ENCODE results near the gene TAF1. TPM values are rescaled to one million over a fixed set of nuclear protein-coding genes. Genes with fewer than 3 reads are reported as not detected.
"Not testable (repeated sequence)": the region's sequence is repeated elsewhere in the genome, so short reads cannot be mapped to it uniquely, and the experiment has no call there.

TAF1 gene
- total RNA-seq, 2 experiments from 2014 or later = 30.2 to 48.2 TPM

DNA sequence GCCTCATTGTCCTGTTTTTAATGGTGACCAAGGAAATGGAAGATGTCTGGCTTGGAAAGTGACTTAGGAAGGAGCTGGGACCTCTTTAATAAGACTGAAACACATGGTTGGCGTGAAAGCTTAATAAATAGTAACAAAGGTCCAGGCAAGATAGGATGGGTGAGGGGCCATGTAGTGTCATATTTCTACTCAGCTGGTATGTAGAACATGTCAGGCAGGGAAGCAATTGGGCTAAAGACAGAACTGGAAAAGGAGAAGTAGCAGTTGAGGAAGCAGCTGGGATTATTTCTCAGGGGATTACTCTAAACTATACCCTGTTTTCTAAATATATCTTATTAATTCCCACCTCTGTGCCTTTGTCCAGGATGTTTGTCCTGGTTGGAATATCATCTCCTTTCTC is 46.0 kb upstream of the TAF1 start:
- Histone ChIP-seq H3K4me1 (ENCODE audit: insufficient read depth, low read length, poor library complexity, severe bottlenecking) (no peaks in the 10 kb centered on the region), H3K9me2 (ENCODE audit: insufficient read depth, low read length) (no peaks in the 10 kb centered on the region), H2AFZ (ENCODE audit: low read length) (no peak overlapping the region), H3K9me3 (ENCODE audit: low read length) (no peaks in the 10 kb centered on the region), H3K4me3 (ENCODE audit: low read depth, low read length, poor library complexity, severe bottlenecking) (no peak overlapping the region), H3K4me2 (ENCODE audit: low read length) (no peak overlapping the region), H4K20me1 (ENCODE audit: insufficient read depth, low read length) (no peaks in the 10 kb centered on the region), H3K27ac (ENCODE audit: low read depth, low read length, poor library complexity, severe bottlenecking) (no peak overlapping the region), H3K79me2 (ENCODE audit: insufficient read depth, low read depth, low read length) (no peaks in the 10 kb centered on the region), H3K36me3 (ENCODE audit: insufficient read depth, low read length) (no peaks in the 10 kb centered on the region)
- BruUV-seq (replicated peaks) = no TSS peak
- ChIA-PET CTCF (ENCODE audit: unreplicated experiment) (no interaction called here), POLR2A (interaction anchor here (0.6 to 0.7 kb wide), 4 partner anchors 12 to 323 kb away, joined by 3 read pairs; no protein-coding TSS in a partner anchor)
- DNase-seq (ENCODE audit: low spot score) = no peak
- no peak for TF ChIP-seq EZH2phosphoT487 (IDR thresholded peaks at IDR 0.05; ENCODE audit: borderline replicate concordance, low read depth, low read length)
- TF ChIP-seq, protein P1, sequence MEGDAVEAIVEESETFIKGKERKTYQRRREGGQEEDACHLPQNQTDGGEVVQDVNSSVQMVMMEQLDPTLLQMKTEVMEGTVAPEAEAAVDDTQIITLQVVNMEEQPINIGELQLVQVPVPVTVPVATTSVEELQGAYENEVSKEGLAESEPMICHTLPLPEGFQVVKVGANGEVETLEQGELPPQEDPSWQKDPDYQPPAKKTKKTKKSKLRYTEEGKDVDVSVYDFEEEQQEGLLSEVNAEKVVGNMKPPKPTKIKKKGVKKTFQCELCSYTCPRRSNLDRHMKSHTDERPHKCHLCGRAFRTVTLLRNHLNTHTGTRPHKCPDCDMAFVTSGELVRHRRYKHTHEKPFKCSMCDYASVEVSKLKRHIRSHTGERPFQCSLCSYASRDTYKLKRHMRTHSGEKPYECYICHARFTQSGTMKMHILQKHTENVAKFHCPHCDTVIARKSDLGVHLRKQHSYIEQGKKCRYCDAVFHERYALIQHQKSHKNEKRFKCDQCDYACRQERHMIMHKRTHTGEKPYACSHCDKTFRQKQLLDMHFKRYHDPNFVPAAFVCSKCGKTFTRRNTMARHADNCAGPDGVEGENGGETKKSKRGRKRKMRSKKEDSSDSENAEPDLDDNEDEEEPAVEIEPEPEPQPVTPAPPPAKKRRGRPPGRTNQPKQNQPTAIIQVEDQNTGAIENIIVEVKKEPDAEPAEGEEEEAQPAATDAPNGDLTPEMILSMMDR (conservative IDR thresholded peaks at IDR 0.05; ENCODE audit: low read length) = no peak
- intact Hi-C loops (cut with micrococcal nuclease; ENCODE audit: unreplicated experiment) = no loop called here

DNA sequence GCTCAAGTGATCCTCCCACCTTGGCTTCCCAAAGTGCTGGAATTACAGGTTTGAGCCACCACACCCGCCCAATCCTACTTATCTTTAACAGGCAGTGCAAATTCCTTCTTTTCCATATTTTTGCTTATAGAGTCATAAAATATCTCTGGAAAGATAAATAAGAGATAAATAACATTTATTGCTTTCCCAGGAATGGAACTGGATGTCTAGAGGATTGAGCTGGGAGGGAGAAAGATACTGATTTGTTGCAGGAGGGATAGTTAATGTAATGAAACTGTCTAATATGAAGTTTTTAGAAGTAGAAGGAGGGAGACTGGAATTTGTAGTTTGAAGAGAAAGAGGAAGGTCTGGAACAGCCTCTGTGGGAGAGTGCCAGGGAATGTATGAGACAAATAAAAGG is 44.4 kb upstream of the TAF1 start:
- POLR2A ChIA-PET = no interaction called here
- no peaks in the 10 kb centered on the region; the same call in 1 of the 2 replicates for H3K36me3 ChIP-seq (ENCODE audit: insufficient read depth, low read length)
- DNase-seq (ENCODE audit: low spot score) = no peak
- CTCF ChIA-PET (ENCODE audit: unreplicated experiment) = no interaction called here
- H3K4me1 ChIP-seq (ENCODE audit: insufficient read depth, low read length, poor library complexity, severe bottlenecking) = no peaks in the 10 kb centered on the region
- no peaks in the 10 kb centered on the region for H3K9me2 ChIP-seq (ENCODE audit: insufficient read depth, low read length)
- no TSS peak for BruUV-seq (replicated peaks)
- H3K9me3 ChIP-seq (ENCODE audit: low read length) = no peaks in the 10 kb centered on the region
- H3K27ac ChIP-seq (ENCODE audit: low read depth, low read length, poor library complexity, severe bottlenecking) = no peak overlapping the region
- no peak overlapping the region for H3K4me2 ChIP-seq (ENCODE audit: low read length)
- TF ChIP-seq EZH2phosphoT487 (IDR thresholded peaks at IDR 0.05; ENCODE audit: borderline replicate concordance, low read depth, low read length) = no peak
- TF ChIP-seq, protein P1 (conservative IDR thresholded peaks at IDR 0.05; ENCODE audit: low read length) = no peak
- no peaks in the 10 kb centered on the region for H3K79me2 ChIP-seq (ENCODE audit: insufficient read depth, low read depth, low read length)
- H4K20me1 ChIP-seq (ENCODE audit: insufficient read depth, low read length) = no peaks in the 10 kb centered on the region
- no peak overlapping the region for H3K4me3 ChIP-seq (ENCODE audit: low read depth, low read length, poor library complexity, severe bottlenecking)
- no peak overlapping the region for H2AFZ ChIP-seq (ENCODE audit: low read length)
- intact Hi-C loops (cut with micrococcal nuclease; ENCODE audit: unreplicated experiment) = no loop called here

DNA sequence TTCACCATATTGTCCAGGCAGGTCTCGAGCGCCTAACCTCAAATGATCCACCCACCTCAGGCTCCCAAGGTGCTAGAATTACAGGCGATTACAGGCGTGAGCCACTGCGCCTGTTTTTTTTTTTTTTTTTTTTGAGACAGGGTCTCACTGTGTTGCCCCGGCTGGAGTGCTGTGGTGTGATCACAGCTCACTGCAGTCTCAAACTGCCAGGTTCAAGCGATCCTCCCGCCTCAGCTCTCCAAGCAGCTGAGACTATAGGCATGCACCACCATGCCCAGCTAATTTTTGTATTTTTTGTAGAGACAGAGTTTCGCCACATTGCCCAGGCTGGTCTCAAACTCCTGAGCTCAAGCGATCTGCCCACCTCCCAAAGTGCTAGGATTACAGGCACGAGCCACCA is 41.7 kb upstream of the TAF1 start:
- POLR2A ChIA-PET = interaction anchor here (0.6 to 0.7 kb wide), 2 partner anchors 95 to 262 kb away, joined by 3 to 7 read pairs; no protein-coding TSS in a partner anchor

More for the DNA sequence above, 41.7 kb upstream of the TAF1 start:
- H3K4me3 ChIP-seq (ENCODE audit: low read depth, low read length, poor library complexity, severe bottlenecking); H3K9me3 ChIP-seq (ENCODE audit: low read length); intact Hi-C loops (cut with micrococcal nuclease; ENCODE audit: unreplicated experiment); DNase-seq (ENCODE audit: low spot score); BruUV-seq (replicated peaks); H3K36me3 ChIP-seq (ENCODE audit: insufficient read depth, low read length); H3K9me2 ChIP-seq (ENCODE audit: insufficient read depth, low read length); H3K79me2 ChIP-seq (ENCODE audit: insufficient read depth, low read depth, low read length); H2AFZ ChIP-seq (ENCODE audit: low read length); H3K4me2 ChIP-seq (ENCODE audit: low read length); H3K27ac ChIP-seq (ENCODE audit: low read depth, low read length, poor library complexity, severe bottlenecking); H4K20me1 ChIP-seq (ENCODE audit: insufficient read depth, low read length); H3K4me1 ChIP-seq (ENCODE audit: insufficient read depth, low read length, poor library complexity, severe bottlenecking); CTCF ChIA-PET (ENCODE audit: unreplicated experiment): not testable (repeated sequence)
